ENCODE measurements around the gene GMPPA.

Gene GMPPA

GRCh38 chr2:219543596-219544358 lies 45.1 kb downstream of the GMPPA start, which contains the start of the genes CHPF and TMEM198:
Gene CHPF, minus strand, starts transcription at chr2:219543809. Its CDS starts 271 bp downstream, at chr2:219543538.
Gene TMEM198, plus strand, starts transcription at chr2:219544028. Its CDS starts 700 bp downstream, at chr2:219544728.
- peak; percentile 82 for ATAC-seq
- TF ChIP-seq ZFP30 (CRISPR knock-in tag; IDR thresholded peaks at IDR 0.05): no peak
- no peak for TF ChIP-seq PPARA (CRISPR knock-in tag; IDR thresholded peaks at IDR 0.05; ENCODE audit: borderline replicate concordance)
- TF ChIP-seq ZNF70 (CRISPR knock-in tag; IDR thresholded peaks at IDR 0.05): no peak
- TF ChIP-seq, protein P1, sequence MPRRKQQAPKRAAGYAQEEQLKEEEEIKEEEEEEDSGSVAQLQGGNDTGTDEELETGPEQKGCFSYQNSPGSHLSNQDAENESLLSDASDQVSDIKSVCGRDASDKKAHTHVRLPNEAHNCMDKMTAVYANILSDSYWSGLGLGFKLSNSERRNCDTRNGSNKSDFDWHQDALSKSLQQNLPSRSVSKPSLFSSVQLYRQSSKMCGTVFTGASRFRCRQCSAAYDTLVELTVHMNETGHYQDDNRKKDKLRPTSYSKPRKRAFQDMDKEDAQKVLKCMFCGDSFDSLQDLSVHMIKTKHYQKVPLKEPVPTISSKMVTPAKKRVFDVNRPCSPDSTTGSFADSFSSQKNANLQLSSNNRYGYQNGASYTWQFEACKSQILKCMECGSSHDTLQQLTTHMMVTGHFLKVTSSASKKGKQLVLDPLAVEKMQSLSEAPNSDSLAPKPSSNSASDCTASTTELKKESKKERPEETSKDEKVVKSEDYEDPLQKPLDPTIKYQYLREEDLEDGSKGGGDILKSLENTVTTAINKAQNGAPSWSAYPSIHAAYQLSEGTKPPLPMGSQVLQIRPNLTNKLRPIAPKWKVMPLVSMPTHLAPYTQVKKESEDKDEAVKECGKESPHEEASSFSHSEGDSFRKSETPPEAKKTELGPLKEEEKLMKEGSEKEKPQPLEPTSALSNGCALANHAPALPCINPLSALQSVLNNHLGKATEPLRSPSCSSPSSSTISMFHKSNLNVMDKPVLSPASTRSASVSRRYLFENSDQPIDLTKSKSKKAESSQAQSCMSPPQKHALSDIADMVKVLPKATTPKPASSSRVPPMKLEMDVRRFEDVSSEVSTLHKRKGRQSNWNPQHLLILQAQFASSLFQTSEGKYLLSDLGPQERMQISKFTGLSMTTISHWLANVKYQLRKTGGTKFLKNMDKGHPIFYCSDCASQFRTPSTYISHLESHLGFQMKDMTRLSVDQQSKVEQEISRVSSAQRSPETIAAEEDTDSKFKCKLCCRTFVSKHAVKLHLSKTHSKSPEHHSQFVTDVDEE (CRISPR knock-in tag; IDR thresholded peaks at IDR 0.05): no peak
- TF ChIP-seq, protein P2, sequence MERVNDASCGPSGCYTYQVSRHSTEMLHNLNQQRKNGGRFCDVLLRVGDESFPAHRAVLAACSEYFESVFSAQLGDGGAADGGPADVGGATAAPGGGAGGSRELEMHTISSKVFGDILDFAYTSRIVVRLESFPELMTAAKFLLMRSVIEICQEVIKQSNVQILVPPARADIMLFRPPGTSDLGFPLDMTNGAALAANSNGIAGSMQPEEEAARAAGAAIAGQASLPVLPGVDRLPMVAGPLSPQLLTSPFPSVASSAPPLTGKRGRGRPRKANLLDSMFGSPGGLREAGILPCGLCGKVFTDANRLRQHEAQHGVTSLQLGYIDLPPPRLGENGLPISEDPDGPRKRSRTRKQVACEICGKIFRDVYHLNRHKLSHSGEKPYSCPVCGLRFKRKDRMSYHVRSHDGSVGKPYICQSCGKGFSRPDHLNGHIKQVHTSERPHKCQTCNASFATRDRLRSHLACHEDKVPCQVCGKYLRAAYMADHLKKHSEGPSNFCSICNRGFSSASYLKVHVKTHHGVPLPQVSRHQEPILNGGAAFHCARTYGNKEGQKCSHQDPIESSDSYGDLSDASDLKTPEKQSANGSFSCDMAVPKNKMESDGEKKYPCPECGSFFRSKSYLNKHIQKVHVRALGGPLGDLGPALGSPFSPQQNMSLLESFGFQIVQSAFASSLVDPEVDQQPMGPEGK (CRISPR knock-in tag; IDR thresholded peaks at IDR 0.05; ENCODE audit: borderline replicate concordance): peak; percentile 89
- peak; percentile 73; the same call in 1 of the 2 replicates for TF ChIP-seq ZFP3 (CRISPR knock-in tag; IDR thresholded peaks at IDR 0.05)
- TF ChIP-seq TOX (CRISPR knock-in tag; IDR thresholded peaks at IDR 0.05; ENCODE audit: borderline replicate concordance): no peak

DNA sequence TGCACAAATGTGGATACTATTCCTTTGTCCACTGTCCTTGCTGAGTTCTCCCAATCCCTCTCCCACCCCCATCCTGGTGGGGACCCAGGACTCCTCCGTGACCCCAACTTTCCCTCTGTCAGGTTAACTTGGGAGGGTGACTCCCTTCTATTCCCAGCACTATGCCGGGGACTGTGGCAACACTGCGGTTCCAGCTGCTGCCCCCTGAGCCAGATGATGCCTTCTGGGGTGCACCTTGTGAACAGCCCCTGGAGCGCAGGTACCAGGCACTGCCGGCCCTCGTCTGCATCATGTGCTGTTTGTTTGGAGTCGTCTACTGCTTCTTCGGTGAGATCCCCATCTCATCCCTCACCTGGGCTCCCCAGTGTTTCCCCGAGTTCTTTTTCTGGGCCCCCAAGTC lies 45.9 kb downstream of the GMPPA start:
- no peak for ATAC-seq
- no peak for TF ChIP-seq RARB (CRISPR knock-in tag; IDR thresholded peaks at IDR 0.05)
- TF ChIP-seq ZNF565 (CRISPR knock-in tag; conservative IDR thresholded peaks at IDR 0.05; ENCODE audit: low read depth): no peak
- TF ChIP-seq, protein P1 (CRISPR knock-in tag; IDR thresholded peaks at IDR 0.05): no peak
- TF ChIP-seq OSR1 (CRISPR knock-in tag; IDR thresholded peaks at IDR 0.05): no peak
- TF ChIP-seq, protein P2 (CRISPR knock-in tag; IDR thresholded peaks at IDR 0.05; ENCODE audit: borderline replicate concordance): no peak
- TF ChIP-seq TCF4 (CRISPR knock-in tag; IDR thresholded peaks at IDR 0.05; ENCODE audit: borderline replicate concordance): no peak
- TF ChIP-seq TOX (CRISPR knock-in tag; IDR thresholded peaks at IDR 0.05; ENCODE audit: borderline replicate concordance): no peak
- no peak for TF ChIP-seq ZNF8 (CRISPR knock-in tag; IDR thresholded peaks at IDR 0.05)
- TF ChIP-seq ISL1 (CRISPR knock-in tag; IDR thresholded peaks at IDR 0.05): no peak

DNA sequence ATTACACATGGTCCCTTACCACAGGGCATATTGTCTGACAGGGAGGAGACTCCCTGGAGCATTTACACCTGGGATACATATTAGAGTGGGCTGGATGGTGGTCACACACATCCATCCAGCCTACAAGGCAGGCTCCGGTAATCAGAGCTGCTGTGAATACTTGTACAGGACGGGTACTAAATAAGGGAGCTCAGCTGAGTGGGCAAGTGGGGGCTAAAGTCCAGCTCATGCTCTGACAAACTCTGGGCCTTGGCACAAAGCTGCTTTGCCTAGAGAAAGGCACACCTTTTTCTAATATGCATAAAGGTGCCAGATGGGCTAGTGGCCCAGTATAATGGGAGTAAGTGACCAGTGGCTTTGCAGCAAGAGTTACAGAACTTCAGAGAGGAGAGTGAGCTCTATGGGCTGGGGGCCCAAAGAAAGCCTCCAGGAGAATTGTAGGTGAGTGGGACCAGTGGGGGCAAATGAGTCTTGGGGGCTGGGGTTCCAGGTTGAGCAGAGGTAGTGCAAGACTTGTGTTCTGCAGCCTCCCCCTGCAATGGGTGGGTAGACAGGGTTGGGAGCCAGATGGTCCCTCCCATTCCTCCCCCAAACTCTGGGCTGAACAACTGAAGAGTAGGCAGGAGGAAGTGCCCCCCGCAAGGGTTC lies 46.7 kb downstream of the GMPPA start:
- ATAC-seq: no peak
- TF ChIP-seq GLIS3 (CRISPR knock-in tag; IDR thresholded peaks at IDR 0.05): no peak
- TF ChIP-seq, protein P2 (CRISPR knock-in tag; IDR thresholded peaks at IDR 0.05; ENCODE audit: borderline replicate concordance): no peak
- TF ChIP-seq ARNTL (CRISPR knock-in tag; IDR thresholded peaks at IDR 0.05; ENCODE audit: borderline replicate concordance, low read depth): no peak
- no peak for TF ChIP-seq ZFP3 (CRISPR knock-in tag; IDR thresholded peaks at IDR 0.05)
- TF ChIP-seq, protein P3, sequence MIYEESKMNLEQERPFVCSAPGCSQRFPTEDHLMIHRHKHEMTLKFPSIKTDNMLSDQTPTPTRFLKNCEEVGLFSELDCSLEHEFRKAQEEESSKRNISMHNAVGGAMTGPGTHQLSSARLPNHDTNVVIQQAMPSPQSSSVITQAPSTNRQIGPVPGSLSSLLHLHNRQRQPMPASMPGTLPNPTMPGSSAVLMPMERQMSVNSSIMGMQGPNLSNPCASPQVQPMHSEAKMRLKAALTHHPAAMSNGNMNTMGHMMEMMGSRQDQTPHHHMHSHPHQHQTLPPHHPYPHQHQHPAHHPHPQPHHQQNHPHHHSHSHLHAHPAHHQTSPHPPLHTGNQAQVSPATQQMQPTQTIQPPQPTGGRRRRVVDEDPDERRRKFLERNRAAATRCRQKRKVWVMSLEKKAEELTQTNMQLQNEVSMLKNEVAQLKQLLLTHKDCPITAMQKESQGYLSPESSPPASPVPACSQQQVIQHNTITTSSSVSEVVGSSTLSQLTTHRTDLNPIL (CRISPR knock-in tag; IDR thresholded peaks at IDR 0.05; ENCODE audit: low read depth): no peak
- no peak for TF ChIP-seq ZFP30 (CRISPR knock-in tag; IDR thresholded peaks at IDR 0.05)
- TF ChIP-seq TOX (CRISPR knock-in tag; IDR thresholded peaks at IDR 0.05; ENCODE audit: borderline replicate concordance): no peak
- no peak for TF ChIP-seq BACH2 (CRISPR knock-in tag; IDR thresholded peaks at IDR 0.05; ENCODE audit: borderline replicate concordance)
- no peak for TF ChIP-seq TCF4 (CRISPR knock-in tag; IDR thresholded peaks at IDR 0.05; ENCODE audit: borderline replicate concordance)
- TF ChIP-seq CSDC2 (CRISPR knock-in tag; IDR thresholded peaks at IDR 0.05): no peak
- no peak for TF ChIP-seq ZNF70 (CRISPR knock-in tag; IDR thresholded peaks at IDR 0.05)
- TF ChIP-seq OSR1 (CRISPR knock-in tag; IDR thresholded peaks at IDR 0.05): no peak
